HFFc6 (cell line): ENCODE results near the gene MYO9B. TPM values are rescaled to one million over a fixed set of nuclear protein-coding genes. Genes with fewer than 3 reads are reported as not detected.

Source experiments
- DNase-seq: peaks from one replicate; pipeline ENCODE4 v3.0.0-alpha.2; 2018
- H3K27ac Mint-ChIP-seq: 2 replicates; pipeline ENCODE4 v1.8.0; 2020; ENCODE audit warnings: mild to moderate bottlenecking, mixed read lengths
- H3K27me3 Mint-ChIP-seq: 2 replicates; pipeline ENCODE4 v1.8.0; 2021; ENCODE audit warnings: mild to moderate bottlenecking, moderate library complexity, mixed read lengths; ENCODE audit not compliant: insufficient read depth
- H3K36me3 Mint-ChIP-seq: 2 replicates; pipeline ENCODE4 v1.8.0; 2021; ENCODE audit warnings: low read depth, mixed read lengths
- H3K4me1 Mint-ChIP-seq: 2 replicates; pipeline ENCODE4 v1.8.0; 2020; ENCODE audit warnings: low read depth, mixed read lengths
- H3K4me3 Mint-ChIP-seq: 2 replicates; pipeline ENCODE4 v1.8.0; 2020; ENCODE audit warnings: mild to moderate bottlenecking, moderate library complexity, mixed read lengths
- H3K9me3 Mint-ChIP-seq: 2 replicates; pipeline ENCODE4 v1.8.0; 2020; ENCODE audit warnings: mild to moderate bottlenecking, mixed read lengths
- CTCF ChIP-seq: fragments of 200-600 bp; sonication (generic); IDR thresholded peaks from 2 replicates; pipeline ENCODE4 v1.5.0; 2021; ENCODE audit warnings: antibody characterized with exemption, mild to moderate bottlenecking
- total RNA-seq, 6 experiments: library from RNA; stranded (reverse); fragmentation: NEBNext Ultra II Directional; extraction: Animal tissue kit (Norgen Biotek cat#: 25700); gene quantifications; 2 replicates in 1 of 6; 3 replicates in 5 of 6; pipeline ENCODE4 v1.2.3, GENCODE V29; 2021

MYO9B gene
- total RNA-seq, 6 experiments from 2014 or later = 81.2 to 89.0 (median 83.4) TPM

- H3K27me3 Mint-ChIP-seq = peaks cover 5% of the 10 kb centered on the region
- peaks cover 6% of the 10 kb centered on the region for H3K36me3 Mint-ChIP-seq
- no peaks in the 10 kb centered on the region for H3K9me3 Mint-ChIP-seq
- H3K4me1 Mint-ChIP-seq = peaks cover 21% of the 10 kb centered on the region
- H3K4me3 Mint-ChIP-seq = no peak overlapping the region
- TF ChIP-seq CTCF = no peak
- DNase-seq = no peak
- H3K27ac Mint-ChIP-seq = no peak overlapping the region
Observed at GRCh38 chr19:17237747-17238706, 162.4 kb downstream of the MYO9B start.

- H3K27ac Mint-ChIP-seq = no peak overlapping the region
- no peak for TF ChIP-seq CTCF
- H3K9me3 Mint-ChIP-seq = no peaks in the 10 kb centered on the region
- no peak overlapping the region for H3K4me3 Mint-ChIP-seq
- peaks cover 24% of the 10 kb centered on the region for H3K4me1 Mint-ChIP-seq
- no peak for DNase-seq
- peaks cover 15% of the 10 kb centered on the region for H3K36me3 Mint-ChIP-seq
- H3K27me3 Mint-ChIP-seq = peaks cover 5% of the 10 kb centered on the region
Observed at GRCh38 chr19:17240062-17240752, 164.6 kb downstream of the MYO9B start.

- peaks cover 15% of the 10 kb centered on the region for H3K36me3 Mint-ChIP-seq
- peaks cover 5% of the 10 kb centered on the region for H3K27me3 Mint-ChIP-seq
- no peaks in the 10 kb centered on the region for H3K9me3 Mint-ChIP-seq
- TF ChIP-seq CTCF = no peak
- DNase-seq = no peak
- peak overlapping the region; percentile 75; the same call in 1 of the 2 replicates for H3K27ac Mint-ChIP-seq
- H3K4me1 Mint-ChIP-seq = peaks cover 24% of the 10 kb centered on the region
- H3K4me3 Mint-ChIP-seq = no peak overlapping the region
Observed at GRCh38 chr19:17240826-17241399, 165.3 kb downstream of the MYO9B start.

- peaks cover 15% of the 10 kb centered on the region for H3K36me3 Mint-ChIP-seq
- H3K4me3 Mint-ChIP-seq = peak overlapping the region; percentile 95
- peak overlapping the region; percentile 84 for H3K27ac Mint-ChIP-seq
- peaks cover 39% of the 10 kb centered on the region for H3K4me1 Mint-ChIP-seq
- peaks cover 5% of the 10 kb centered on the region for H3K27me3 Mint-ChIP-seq
- TF ChIP-seq CTCF = no peak
- DNase-seq = no peak
- no peaks in the 10 kb centered on the region for H3K9me3 Mint-ChIP-seq
Observed at GRCh38 chr19:17242431-17243208, 167.0 kb downstream of the MYO9B start.
